GM12878 (cell line): ENCODE data around the gene MMP3. TPM values are rescaled to one million over a fixed set of nuclear protein-coding genes. Genes with fewer than 3 reads are reported as not detected.

Experiments
- ATAC-seq: fragments of 200-7000 bp; cut with Tn5 transposase; 3 replicates; pipeline ENCODE4 v1.9.1; 2020; ENCODE audit warnings: mild to moderate bottlenecking, moderate library complexity
- BruUV-seq: library from RNA; stranded (reverse); fragments of 400-500 nt; replicated peaks from 2 replicates; lab custom pipeline; 2021; lab: Mats Ljungman, UMichigan
- CTCF ChIA-PET: fragments of 300-600 bp; sonication (Branson Sonifier 250); formaldehyde crosslinking; extraction: SDS; loops from one replicate; lab custom pipeline; 2021; ENCODE audit warnings: inconsistent platforms; lab: Yijun Ruan, JAX
- POLR2A ChIA-PET: fragments of 350-600 bp; formaldehyde crosslinking; extraction: SDS; loops from one replicate; lab custom pipeline; 2021; ENCODE audit warnings: inconsistent platforms; lab: Charles Lee
- RAD21 ChIA-PET: fragments of 300-600 bp; sonication (Branson Sonifier 250); formaldehyde crosslinking; loops from one replicate; lab custom pipeline; 2023; ENCODE audit warnings: antibody characterized with exemption; ENCODE audit not compliant: unreplicated experiment; lab: Charles Lee
- SMC1A ChIA-PET: fragments of 300-600 bp; sonication (Branson Sonifier 250); formaldehyde crosslinking; loops from one replicate; lab custom pipeline; 2023; ENCODE audit not compliant: unreplicated experiment, uncharacterized antibody; lab: Charles Lee
- DNase-seq: peaks from one replicate; pipeline ENCODE4 v3.0.0-alpha.2; 2011; ENCODE audit warnings: low read depth, low spot score
- FAIRE-seq: peaks from 3 replicates; lab custom pipeline; 2011; peaks lifted over from hg19 to GRCh38; lab: Jason Lieb, UNC
- H2AFZ ChIP-seq: 2 replicates; pipeline ENCODE4 v1.6.0; 2011; ENCODE audit warnings: low read depth, low read length, control low read depth; ENCODE audit not compliant: control insufficient read depth
- H3K27ac ChIP-seq: 2 replicates; pipeline ENCODE4 v1.5.1; 2011; ENCODE audit warnings: control low read depth; ENCODE audit not compliant: control insufficient read depth, insufficient read depth
- H3K27me3 ChIP-seq, 2 experiments: replicated peaks in 1 of 2; 2 replicates each; pipeline versions ENCODE4 v1.6.0 to v1.6.1; 2011; ENCODE audit warnings: low read length in 1 of 2; ENCODE audit not compliant: control insufficient read depth in 2 of 2, insufficient read depth in 2 of 2
- H3K36me3 ChIP-seq, 2 experiments: 2 replicates each; pipeline ENCODE4 v1.5.1; 2011; ENCODE audit warnings: low read length in 1 of 2; ENCODE audit not compliant: control insufficient read depth in 2 of 2, insufficient read depth in 2 of 2
- H3K4me1 ChIP-seq: 2 replicates; pipeline ENCODE4 v1.6.1; 2011; ENCODE audit warnings: mild to moderate bottlenecking, low read length, moderate library complexity, mixed read lengths; ENCODE audit not compliant: control insufficient read depth, insufficient read depth
- H3K4me2 ChIP-seq: 2 replicates; pipeline ENCODE4 v1.6.0; 2011; ENCODE audit warnings: control low read depth; ENCODE audit not compliant: control insufficient read depth, insufficient read depth
- H3K4me3 ChIP-seq: fragments of 200-600 bp; sonication (generic); 2 replicates; pipeline ENCODE4 v1.5.1; 2016
- H3K79me2 ChIP-seq: 2 replicates; pipeline ENCODE4 v1.6.0; 2011; ENCODE audit warnings: low read length; ENCODE audit not compliant: control insufficient read depth, insufficient read depth
- H3K9ac ChIP-seq: 2 replicates; pipeline ENCODE4 v1.8.0; 2011; ENCODE audit warnings: low read length, control low read depth, mixed read lengths; ENCODE audit not compliant: control insufficient read depth, insufficient read depth
- H3K9me3 ChIP-seq: replicated peaks from 3 replicates; pipeline ENCODE4 v1.5.1; 2011; ENCODE audit warnings: mild to moderate bottlenecking, low read length; ENCODE audit not compliant: control insufficient read depth, insufficient read depth
- H4K20me1 ChIP-seq: 2 replicates; pipeline ENCODE4 v1.6.0; 2011; ENCODE audit not compliant: control insufficient read depth, insufficient read depth
- CBFB ChIP-seq: IDR thresholded peaks from 2 replicates; pipeline ENCODE4 v1.6.1; 2016; ENCODE audit warnings: antibody characterized with exemption, low read depth
- FOXK2 ChIP-seq: fragments of 450-650 bp; IDR thresholded peaks from 2 replicates; pipeline ENCODE4 v1.6.1; 2017; ENCODE audit warnings: mild to moderate bottlenecking, moderate library complexity
- IRF3 ChIP-seq: fragments of 450-650 bp; IDR thresholded peaks from 2 replicates; pipeline ENCODE4 v1.6.1; 2014; ENCODE audit warnings: mild to moderate bottlenecking
- NFYA ChIP-seq: IDR thresholded peaks from 2 replicates; pipeline ENCODE4 v1.6.1; 2011; ENCODE audit warnings: low read depth, mild to moderate bottlenecking, low read length, improper control_type of control experiment, borderline replicate concordance
- PKNOX1 ChIP-seq: fragments of 450-650 bp; IDR thresholded peaks from 2 replicates; pipeline ENCODE4 v1.6.1; 2016; ENCODE audit warnings: mild to moderate bottlenecking
- POLR2AphosphoS2 ChIP-seq: IDR thresholded peaks from 2 replicates; pipeline ENCODE4 v1.6.1; 2011; ENCODE audit warnings: low read depth, mild to moderate bottlenecking, low read length, improper control_type of control experiment, moderate library complexity
- RBBP5 ChIP-seq: fragments of 200-600 bp; sonication (generic); conservative IDR thresholded peaks from 2 replicates; pipeline ENCODE4 v1.6.1; 2016
- REST ChIP-seq: IDR thresholded peaks from 2 replicates; pipeline ENCODE4 v1.6.1; 2012; ENCODE audit warnings: mild to moderate bottlenecking, low read depth, low read length
- SMARCA5 ChIP-seq: fragments of 450-650 bp; IDR thresholded peaks from 2 replicates; pipeline ENCODE4 v1.6.1; 2017; ENCODE audit warnings: mild to moderate bottlenecking
- SRF ChIP-seq, 2 experiments: IDR thresholded peaks; 2 replicates each; pipeline ENCODE4 v1.6.1; 2011; ENCODE audit warnings: low read depth in 2 of 2, low read length in 2 of 2, mild to moderate bottlenecking in 1 of 2, moderate library complexity in 1 of 2
- WGBS: methylation state at CpG from one replicate; pipeline ENCODE4 v1.1.6; 2016; ENCODE audit warnings: low lambda C conversion rate; ENCODE audit not compliant: insufficient replicate concordance, insufficient coverage; ENCODE audit errors: missing lambda C conversion rate; 5-methylcytosine and 5-hydroxymethylcytosine counted together
- in situ Hi-C: fragments of 300-500 bp; cut with MboI; formaldehyde crosslinking; loops from 9 replicates; pipeline ENCODE4 v1.14.3; 2018; ENCODE audit warnings: mixed read lengths
- intact Hi-C: fragments of 100-400 bp; cut with micrococcal nuclease; formaldehyde crosslinking; loops from one replicate; pipeline ENCODE4 v1.14.2; 2022; ENCODE audit not compliant: unreplicated experiment
- polyA plus RNA-seq, 11 experiments: library from polyadenylated mRNA; depleted of rRNA in 4 of 11; unstranded in 6 of 11; stranded (reverse) in 5 of 11; fragments of >200 nt; fragmentation: Nextera tagmentation in 4 of 11; fragmentation: Illumina TruSeq in 1 of 11; extraction: Ambion mirVana in 4 of 11; extraction: Trizol in 1 of 11; gene quantifications; 1 replicate in 1 of 11; 2 replicates in 10 of 11; pipeline versions ENCODE4 v1.2.1 to v1.2.3, GENCODE V29; 2011 to 2016; ENCODE audit warnings: inconsistent platforms in 2 of 11, missing spikeins in 2 of 11, low read depth in 1 of 11
- total RNA-seq, 4 experiments: library from RNA; depleted of rRNA in 3 of 4; stranded (reverse); fragments of >200 nt in 3 of 4; fragmentation: Illumina TruSeq in 1 of 4; extraction: Trizol in 1 of 4; gene quantifications; 2 replicates each; pipeline versions ENCODE4 v1.2.1 to v1.2.3, GENCODE V29; 2013 to 2021

The MMP3 gene
- total and polyA plus RNA-seq, 10 of the 15 experiments (the other 5 are each of a cell fraction or from before 2014, with no cell fraction given): 0.02 to 1.2 TPM; not detected in 8

- Histone ChIP-seq H3K9me3 (no peaks in the 10 kb centered on the region), H3K79me2 (no peaks in the 10 kb centered on the region), H2AFZ (no peak overlapping the region), H3K4me3 (no peak overlapping the region), H3K27ac (no peak overlapping the region), H4K20me1 (no peaks in the 10 kb centered on the region), H3K27me3 (no peaks in the 10 kb centered on the region; a peak in 2 of 4 replicates), H3K4me2 (no peak overlapping the region), H3K4me1 (no peaks in the 10 kb centered on the region), H3K9ac (no peak overlapping the region), H3K36me3 (no peaks in the 10 kb centered on the region)
- no peak for ATAC-seq
- SMC1A ChIA-PET: interaction anchor here (1.2 to 1.7 kb wide), 3 partner anchors 16 to 72 kb away, joined by 3 to 5 read pairs (median 3); no protein-coding TSS in a partner anchor
- no peak for FAIRE-seq
- POLR2A ChIA-PET: no interaction called here
- RAD21 ChIA-PET: no interaction called here
- in situ Hi-C loops: no loop called here
- intact Hi-C loops: no loop called here
- CTCF ChIA-PET: interaction anchor here (0.9 to 1.3 kb wide), 3 partner anchors 12 to 194 kb away, joined by 4 to 5 read pairs (median 4); no protein-coding TSS in a partner anchor
- WGBS: 5% methylated on average over 1 of the region's 1 CpG
- TF ChIP-seq CBFB (no peak), NFYA (no peak), POLR2AphosphoS2 (no peak), SMARCA5 (no peak), IRF3 (no peak), SRF (IDR thresholded peaks at IDR 0.05; ENCODE audit: low read depth in 2 of 2, low read length in 2 of 2) (no peak), RBBP5 (no peak), FOXK2 (no peak), PKNOX1 (no peak), REST (no peak)
- TF ChIP-seq, all 136 proteins: peak for 0
- BruUV-seq: no TSS peak
- DNase-seq: no peak
These were observed 479 bp downstream of the MMP3 start for GRCh38 chr11:102842930-102843329.
